CD4-positive, alpha-beta memory T cell (primary cell): ENCODE measurements around the gene PEX14. TPM values are rescaled to one million over a fixed set of nuclear protein-coding genes. Genes with fewer than 3 reads are reported as not detected.
A peak's percentile ranks its signal among the peaks of the same experiment; 100 is the strongest.

ENCODE experiments used
- CTCF ChIA-PET: fragments of 350-600 bp; sonication (Branson Sonifier 250); formaldehyde crosslinking; loops from one replicate; lab custom pipeline; 2021; ENCODE audit warnings: inconsistent platforms; ENCODE audit not compliant: partially characterized antibody; lab: Charles Lee
- POLR2A ChIA-PET: fragments of 350-600 bp; sonication (Branson Sonifier 250); formaldehyde crosslinking; loops from one replicate; lab custom pipeline; 2021; ENCODE audit not compliant: partially characterized antibody; lab: Charles Lee
- DNase-seq, 5 donors: peaks; one replicate each; pipeline versions ENCODE4 v3.0.0 to v3.0.0-alpha.2; 2020 to 2022; ENCODE audit warnings: mixed read lengths in 1 of 5
- H3K27ac ChIP-seq: one replicate; pipeline ENCODE4 v1.7.0; 2013; ENCODE audit warnings: low read depth, low read length
- H3K27me3 ChIP-seq: 2 replicates; pipeline ENCODE4 v1.7.0; 2013; ENCODE audit warnings: mild to moderate bottlenecking, low read length, moderate library complexity; ENCODE audit not compliant: insufficient read depth
- H3K36me3 ChIP-seq: 2 replicates; pipeline ENCODE4 v1.7.0; 2013; ENCODE audit warnings: mild to moderate bottlenecking, low read length, moderate library complexity; ENCODE audit not compliant: insufficient read depth
- H3K4me1 ChIP-seq: 2 replicates; pipeline ENCODE4 v1.7.0; 2013; ENCODE audit warnings: mild to moderate bottlenecking, low read length, moderate library complexity; ENCODE audit not compliant: insufficient read depth
- H3K4me3 ChIP-seq, 2 donors: one replicate each; pipeline ENCODE4 v1.7.0; 2013; ENCODE audit warnings: low read length in 2 of 2, mild to moderate bottlenecking in 1 of 2
- H3K9me3 ChIP-seq, 2 donors: one replicate each; pipeline ENCODE4 v1.7.0; 2013; ENCODE audit warnings: low read length in 2 of 2, control low read depth in 1 of 2; ENCODE audit not compliant: control insufficient read depth in 1 of 2
- H3K27ac Mint-ChIP-seq, 7 donors: one replicate each; pipeline ENCODE4 v1.8.0; 2020 to 2021; ENCODE audit warnings: mixed read lengths in 7 of 7, mild to moderate bottlenecking in 6 of 7, inconsistent platforms in 3 of 7, moderate library complexity in 3 of 7
- H3K27me3 Mint-ChIP-seq, 2 donors: one replicate each; pipeline ENCODE4 v1.8.0; 2020 to 2021; ENCODE audit warnings: mixed read lengths in 2 of 2
- H3K36me3 Mint-ChIP-seq, 2 donors: one replicate each; pipeline ENCODE4 v1.8.0; 2020 to 2021; ENCODE audit warnings: mixed read lengths in 2 of 2, inconsistent platforms in 1 of 2, mild to moderate bottlenecking in 1 of 2
- H3K4me1 Mint-ChIP-seq, 4 donors: one replicate each; pipeline ENCODE4 v1.8.0; 2020 to 2021; ENCODE audit warnings: mixed read lengths in 4 of 4, mild to moderate bottlenecking in 1 of 4
- H3K4me3 Mint-ChIP-seq, 8 donors: one replicate each; pipeline ENCODE4 v1.8.0; 2020 to 2021; ENCODE audit warnings: mixed read lengths in 8 of 8, mild to moderate bottlenecking in 7 of 8, moderate library complexity in 6 of 8, inconsistent platforms in 3 of 8
- H3K9me3 Mint-ChIP-seq, 8 donors: one replicate each; pipeline ENCODE4 v1.8.0; 2020 to 2021; ENCODE audit warnings: mixed read lengths in 8 of 8, mild to moderate bottlenecking in 5 of 8, inconsistent platforms in 3 of 8, moderate library complexity in 1 of 8
- intact Hi-C: fragments of 100-400 bp; cut with micrococcal nuclease; formaldehyde crosslinking; loops from one replicate; pipeline ENCODE4 v1.15.1; 2023
- polyA plus RNA-seq, 2 donors: library from polyadenylated mRNA; unstranded; fragments of 300-500 nt; fragmentation: Illumina TruSeq; gene quantifications; one replicate each; pipeline ENCODE4 v1.2.3, GENCODE V29; 2021
- total RNA-seq, 2 experiments: library from RNA; stranded (reverse); gene quantifications; one replicate each; pipeline ENCODE4 v1.2.3, GENCODE V29; 2021

The PEX14 gene
- total and polyA plus RNA-seq, 4 experiments from 2014 or later = 3.1 to 16.1 (median 9.9) TPM

DNA sequence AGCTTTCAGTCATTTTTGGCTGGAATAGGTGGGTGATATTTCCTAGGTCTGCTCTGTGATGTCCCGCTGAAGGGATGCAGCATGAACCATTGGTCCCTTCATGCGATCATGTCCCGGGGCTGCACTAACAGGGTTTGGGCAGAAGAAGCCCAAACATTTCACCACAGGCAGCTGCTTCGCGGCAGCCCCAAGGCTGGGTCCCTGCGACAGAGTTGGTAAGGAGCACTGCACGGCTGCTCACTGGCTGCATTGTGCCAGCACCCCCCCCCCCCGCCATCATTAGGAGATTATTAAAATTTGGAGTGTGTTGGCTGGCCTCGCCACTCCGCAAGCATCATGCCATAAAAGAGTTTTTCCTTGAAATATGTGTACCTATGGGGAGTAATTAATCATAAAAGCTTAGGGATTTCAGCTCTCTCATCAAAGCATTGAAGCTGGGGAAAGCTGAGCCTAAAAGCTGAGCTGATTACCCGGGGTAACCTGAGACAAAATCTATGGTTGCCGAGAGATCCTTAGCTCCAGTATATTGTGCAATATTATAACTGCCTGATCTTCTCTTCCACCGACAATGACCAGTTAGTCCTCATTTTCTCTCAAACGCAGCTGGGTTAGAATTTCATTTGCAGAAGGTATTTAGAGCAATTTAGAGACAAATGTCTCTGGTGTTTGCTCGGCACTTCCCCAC is 62.5 kb downstream of the PEX14 start:
- Histone ChIP-seq H3K27me3 (no peaks in the 10 kb centered on the region), H3K36me3 (peaks cover 14% of the 10 kb centered on the region), H3K4me1 (no peaks in the 10 kb centered on the region), H3K27ac (no peak overlapping the region), H3K4me3 (no peak overlapping the region), H3K9me3 (no peaks in the 10 kb centered on the region)
- DNase-seq = no peak
- Mint-ChIP-seq H3K27me3 (no peaks in the 10 kb centered on the region), H3K27ac (peak overlapping the region in 1 of 7 donors; percentile 22), H3K4me3 (no peak overlapping the region), H3K9me3 (no peaks in the 10 kb centered on the region), H3K36me3 (peaks cover 35 to 45% of the 10 kb centered on the region in 2 donors), H3K4me1 (peaks cover 7 to 18% (median 12%) of the 10 kb centered on the region in 4 donors)
- intact Hi-C loops = no loop called here
- ChIA-PET CTCF (interaction anchor here (0.6 to 1.7 kb wide), 3 partner anchors 25 to 99 kb away, joined by 3 to 9 read pairs (median 3); no protein-coding TSS in a partner anchor), POLR2A (no interaction called here)

DNA sequence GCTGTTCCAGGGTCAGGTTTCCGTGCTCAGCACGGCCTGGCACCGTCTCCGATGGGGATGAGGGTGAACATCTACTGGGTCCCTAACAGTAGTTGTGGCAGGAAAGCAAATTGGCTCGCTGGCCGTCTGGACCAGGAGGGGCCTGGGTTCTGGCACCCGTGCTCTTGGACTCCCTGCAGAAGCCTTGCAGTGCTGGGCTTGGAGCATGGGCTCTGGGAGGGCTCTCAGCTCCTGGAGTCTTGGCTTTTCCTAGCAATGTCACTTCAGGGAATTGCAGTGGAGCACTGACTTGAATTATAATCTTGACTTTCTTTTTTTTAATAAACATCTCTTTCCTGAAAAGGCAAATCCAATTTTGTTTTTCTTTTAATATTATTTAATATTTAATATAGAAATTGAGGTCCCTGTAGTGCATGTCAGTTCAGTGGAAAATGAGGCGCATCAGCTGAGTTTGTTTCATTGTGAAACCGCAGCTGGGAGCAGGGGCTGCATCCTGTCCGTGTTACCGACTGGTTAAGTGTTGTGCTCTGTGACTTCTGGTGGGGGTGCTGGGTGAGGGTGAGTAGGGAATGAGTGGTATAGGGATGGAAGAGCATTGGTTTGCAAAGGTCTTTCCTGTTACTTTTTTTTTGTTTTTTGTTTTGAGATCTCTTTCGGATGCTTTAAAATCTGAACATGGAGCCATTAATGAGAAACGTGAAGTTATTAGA is 64.1 kb downstream of the PEX14 start:
- Mint-ChIP-seq H3K36me3 (peaks cover 40 to 53% of the 10 kb centered on the region in 2 donors), H3K9me3 (no peaks in the 10 kb centered on the region), H3K27ac (peak overlapping the region in 2 of 7 donors; percentile 2 to 90), H3K4me3 (no peak overlapping the region), H3K4me1 (peaks cover 16 to 31% (median 22%) of the 10 kb centered on the region in 4 donors), H3K27me3 (no peaks in the 10 kb centered on the region)
- H3K36me3 ChIP-seq = peaks cover 14% of the 10 kb centered on the region
- ChIA-PET CTCF (no interaction called here), POLR2A (no interaction called here)
- H3K4me3 ChIP-seq = no peak overlapping the region
- no peak for DNase-seq
- H3K27me3 ChIP-seq = no peaks in the 10 kb centered on the region
- intact Hi-C loops = no loop called here
- no peak overlapping the region for H3K27ac ChIP-seq
- no peaks in the 10 kb centered on the region for H3K9me3 ChIP-seq
- peaks cover 6% of the 10 kb centered on the region for H3K4me1 ChIP-seq

DNA sequence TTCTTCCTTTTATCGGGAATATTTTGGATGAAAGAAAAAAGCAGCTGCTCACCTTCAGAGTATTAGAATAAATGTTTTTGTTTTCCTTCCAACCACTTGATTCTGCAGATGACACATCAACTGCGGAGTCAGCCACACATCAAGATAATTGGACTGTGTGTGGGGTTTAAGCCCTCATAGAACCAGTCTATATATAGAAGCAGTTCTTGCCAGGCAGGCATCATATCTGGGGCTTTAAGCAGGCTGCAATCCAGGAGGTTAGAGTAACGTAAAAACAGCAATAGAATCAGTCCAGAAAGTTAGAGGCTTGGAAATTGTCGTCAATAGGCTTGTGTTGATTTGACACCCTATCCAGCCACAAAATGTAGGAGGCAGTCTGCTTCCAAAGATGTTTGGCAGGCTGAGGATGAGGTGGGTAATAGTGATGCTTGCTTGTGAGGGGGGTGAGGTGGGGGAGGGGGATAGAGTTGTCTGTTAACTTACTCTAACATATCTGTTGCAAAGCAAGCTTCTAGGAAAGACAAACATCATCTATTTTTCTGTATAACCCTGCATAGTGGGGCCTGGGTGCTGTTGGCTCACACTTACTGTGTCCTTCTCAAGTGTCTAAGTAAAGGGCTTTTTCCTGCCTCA is 64.8 kb downstream of the PEX14 start:
- Histone ChIP-seq H3K4me3 (no peak overlapping the region), H3K27ac (no peak overlapping the region), H3K27me3 (no peaks in the 10 kb centered on the region), H3K4me1 (peaks cover 14% of the 10 kb centered on the region), H3K36me3 (peaks cover 14% of the 10 kb centered on the region), H3K9me3 (no peaks in the 10 kb centered on the region)
- Mint-ChIP-seq H3K9me3 (no peaks in the 10 kb centered on the region), H3K4me1 (peaks cover 19 to 38% (median 27%) of the 10 kb centered on the region in 4 donors), H3K4me3 (no peak overlapping the region), H3K27me3 (no peaks in the 10 kb centered on the region), H3K27ac (peak overlapping the region in 1 of 7 donors; percentile 60), H3K36me3 (peaks cover 40 to 54% of the 10 kb centered on the region in 2 donors)
- intact Hi-C loops = no loop called here
- CTCF ChIA-PET = no interaction called here
- no peak for DNase-seq
- POLR2A ChIA-PET = no interaction called here

DNA sequence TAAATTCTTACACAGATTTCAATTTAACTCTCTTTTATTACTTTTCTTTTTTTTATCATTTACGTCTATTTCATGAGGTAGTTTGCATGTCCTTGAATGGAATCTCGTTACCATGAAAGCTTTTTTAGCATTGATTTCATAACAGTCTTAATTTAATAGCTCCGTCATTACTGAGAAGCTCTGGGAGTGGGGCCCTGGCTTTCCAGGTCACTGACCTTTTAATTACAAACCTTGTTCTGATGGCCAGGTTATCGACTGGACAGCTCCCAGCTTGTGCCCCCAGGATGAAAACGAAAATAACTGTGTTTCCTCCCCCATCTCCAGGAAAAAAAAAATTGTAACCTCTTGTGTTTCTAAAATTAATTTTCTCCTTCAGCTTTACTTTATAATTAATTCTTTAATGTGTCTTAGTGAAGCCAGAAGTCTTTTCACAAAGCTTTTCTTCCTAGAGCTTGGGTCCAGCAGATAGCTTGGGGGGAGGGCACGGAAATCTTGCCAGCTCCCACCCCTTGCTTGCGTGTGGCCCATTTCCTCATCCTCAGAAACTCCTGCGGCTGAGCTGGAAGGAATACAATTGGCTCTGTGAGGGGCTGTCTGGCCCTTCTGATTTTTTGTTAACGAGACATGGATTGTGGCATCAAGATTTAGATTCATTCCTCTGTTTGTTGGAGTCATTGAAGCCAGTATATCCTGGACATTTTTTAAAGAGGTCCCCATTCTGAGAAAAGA is 65.7 kb downstream of the PEX14 start:
- no peaks in the 10 kb centered on the region for H3K9me3 Mint-ChIP-seq
- Histone ChIP-seq H3K4me3 (no peak overlapping the region), H3K27me3 (no peaks in the 10 kb centered on the region), H3K27ac (no peak overlapping the region), H3K36me3 (peaks cover 14% of the 10 kb centered on the region), H3K9me3 (no peaks in the 10 kb centered on the region), H3K4me1 (peaks cover 19% of the 10 kb centered on the region)
- H3K27ac Mint-ChIP-seq = no peak overlapping the region
- CTCF ChIA-PET = interaction anchor here (0.6 to 0.7 kb wide), 2 partner anchors 33 to 1103 kb away, joined by 3 to 4 read pairs; no protein-coding TSS in a partner anchor
- H3K4me1 Mint-ChIP-seq = peaks cover 22 to 44% (median 29%) of the 10 kb centered on the region in 4 donors
- POLR2A ChIA-PET = no interaction called here
- H3K36me3 Mint-ChIP-seq = peaks cover 39 to 52% of the 10 kb centered on the region in 2 donors
- H3K4me3 Mint-ChIP-seq = no peak overlapping the region
- no peak for DNase-seq
- H3K27me3 Mint-ChIP-seq = no peaks in the 10 kb centered on the region
- intact Hi-C loops = no loop called here

DNA sequence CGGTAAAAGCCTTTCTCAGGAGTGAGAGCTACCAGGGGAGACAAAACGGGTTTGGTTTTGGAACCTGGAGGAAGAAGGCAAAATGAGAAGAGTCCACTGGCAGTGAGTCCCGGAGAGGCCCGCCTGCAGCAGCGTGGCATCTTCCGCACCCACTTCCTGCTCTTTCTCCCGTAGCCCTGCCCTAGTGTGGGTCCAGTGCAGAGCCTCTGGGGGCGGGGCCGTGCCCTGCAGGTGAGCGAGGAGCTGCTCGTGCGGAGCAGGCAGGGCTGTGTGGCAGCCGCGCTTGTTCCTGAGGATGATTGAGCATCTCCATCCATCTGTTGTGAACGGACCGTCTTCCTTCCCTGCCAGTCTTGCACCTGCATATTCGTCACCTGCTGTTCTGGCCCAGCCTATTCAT is 66.5 kb downstream of the PEX14 start:
- Mint-ChIP-seq H3K27ac (no peak overlapping the region), H3K9me3 (no peaks in the 10 kb centered on the region), H3K4me1 (peaks cover 22 to 41% (median 28%) of the 10 kb centered on the region in 4 donors), H3K27me3 (no peaks in the 10 kb centered on the region), H3K4me3 (no peak overlapping the region), H3K36me3 (peaks cover 30 to 46% of the 10 kb centered on the region in 2 donors)
- ChIA-PET CTCF (no interaction called here), POLR2A (no interaction called here)
- intact Hi-C loops = no loop called here
- H3K27ac ChIP-seq = no peak overlapping the region
- peaks cover 10% of the 10 kb centered on the region for H3K36me3 ChIP-seq
- no peak overlapping the region for H3K4me3 ChIP-seq
- DNase-seq = no peak
- peaks cover 19% of the 10 kb centered on the region for H3K4me1 ChIP-seq
- H3K27me3 ChIP-seq = no peaks in the 10 kb centered on the region
- H3K9me3 ChIP-seq = no peaks in the 10 kb centered on the region

DNA sequence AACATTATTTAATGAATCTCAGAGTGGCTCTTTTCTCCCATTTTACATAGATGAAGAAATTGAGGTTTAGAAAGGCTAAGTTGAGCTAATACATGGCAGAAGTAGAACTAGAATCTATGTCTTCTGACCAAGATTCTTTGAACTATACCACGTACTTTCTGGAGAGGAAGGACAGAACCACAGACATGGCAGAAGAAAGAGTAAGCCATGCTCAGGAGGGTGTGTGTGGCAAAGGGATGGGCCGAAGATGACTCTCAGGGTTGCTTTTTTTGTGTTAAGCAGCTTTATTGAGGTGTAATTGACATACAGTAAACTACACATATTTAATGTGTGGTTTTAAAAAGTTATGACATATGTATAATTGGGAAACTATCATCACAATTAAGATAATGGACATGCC is 69.5 kb downstream of the PEX14 start:
- Mint-ChIP-seq H3K27ac (peak overlapping the region in 6 of 7 donors; percentile 23 to 92 (median 71)), H3K4me3 (peak overlapping the region in 5 of 8 donors; percentile 5 to 47 (median 22)), H3K27me3 (no peaks in the 10 kb centered on the region), H3K4me1 (peaks cover 21 to 32% (median 26%) of the 10 kb centered on the region in 4 donors), H3K9me3 (no peaks in the 10 kb centered on the region), H3K36me3 (peaks cover 25 to 31% of the 10 kb centered on the region in 2 donors)
- Histone ChIP-seq H3K27ac (no peak overlapping the region), H3K27me3 (no peaks in the 10 kb centered on the region), H3K36me3 (no peaks in the 10 kb centered on the region), H3K9me3 (no peaks in the 10 kb centered on the region), H3K4me1 (peaks cover 19% of the 10 kb centered on the region), H3K4me3 (no peak overlapping the region)
- ChIA-PET POLR2A (no interaction called here), CTCF (interaction anchor here (1.2 to 2.2 kb wide), 3 partner anchors 34 to 398 kb away, joined by 3 to 8 read pairs (median 3); no protein-coding TSS in a partner anchor)
- DNase-seq = peak in 4 of 5 donors; percentile 48 to 63 (median 54)
- intact Hi-C loops = no loop called here
